GM04503 (cell line): ENCODE data around the gene CHD8.
A peak's percentile ranks its signal among the peaks of the same experiment; 100 is the strongest.
"Not testable (repeated sequence)": the region's sequence is repeated elsewhere in the genome, so short reads cannot be mapped to it uniquely, and the experiment has no call there.

Source experiments
- DNase-seq: peaks from one replicate; pipeline ENCODE4 v3.0.0-alpha.2; 2012; ENCODE audit warnings: low read depth

Gene CHD8

GRCh38 chr14:21372814-21373213 is 83.1 kb downstream of the CHD8 start:
- not testable (repeated sequence) for DNase-seq

DNA sequence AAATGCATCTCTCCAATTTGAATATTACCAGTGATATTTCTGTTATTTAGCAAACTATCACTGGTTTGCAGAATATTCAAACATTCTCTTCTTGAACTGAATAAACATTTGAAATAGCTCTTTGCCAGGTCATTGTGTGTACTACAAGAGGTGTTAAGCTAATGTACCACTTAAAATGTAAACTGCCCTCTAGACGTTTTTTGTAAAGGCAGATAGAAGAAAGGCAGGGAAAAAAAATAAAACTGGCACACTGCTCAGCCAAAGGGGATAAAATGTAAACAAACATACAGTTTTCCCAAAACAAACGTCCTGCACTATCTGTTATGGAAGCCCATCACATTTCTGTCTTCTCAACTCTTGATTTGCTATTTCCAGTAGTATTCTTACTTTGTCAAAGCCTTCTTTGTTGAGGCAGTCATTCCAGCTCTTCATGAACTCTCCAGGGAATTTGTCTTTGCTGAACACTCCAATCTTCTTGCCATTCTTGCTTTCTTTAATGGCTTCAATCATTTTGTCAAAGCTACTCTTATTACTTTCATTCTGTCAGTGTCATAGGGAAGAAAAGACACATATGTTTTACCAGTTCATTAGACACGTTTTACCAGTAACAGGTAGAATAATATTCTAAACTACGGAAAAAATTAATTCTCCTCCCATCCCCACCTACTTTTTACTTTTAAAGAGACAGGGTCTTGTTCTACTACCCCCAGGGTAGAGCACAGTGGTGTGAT is 85.8 kb downstream of the CHD8 start:
- no peak for DNase-seq

DNA sequence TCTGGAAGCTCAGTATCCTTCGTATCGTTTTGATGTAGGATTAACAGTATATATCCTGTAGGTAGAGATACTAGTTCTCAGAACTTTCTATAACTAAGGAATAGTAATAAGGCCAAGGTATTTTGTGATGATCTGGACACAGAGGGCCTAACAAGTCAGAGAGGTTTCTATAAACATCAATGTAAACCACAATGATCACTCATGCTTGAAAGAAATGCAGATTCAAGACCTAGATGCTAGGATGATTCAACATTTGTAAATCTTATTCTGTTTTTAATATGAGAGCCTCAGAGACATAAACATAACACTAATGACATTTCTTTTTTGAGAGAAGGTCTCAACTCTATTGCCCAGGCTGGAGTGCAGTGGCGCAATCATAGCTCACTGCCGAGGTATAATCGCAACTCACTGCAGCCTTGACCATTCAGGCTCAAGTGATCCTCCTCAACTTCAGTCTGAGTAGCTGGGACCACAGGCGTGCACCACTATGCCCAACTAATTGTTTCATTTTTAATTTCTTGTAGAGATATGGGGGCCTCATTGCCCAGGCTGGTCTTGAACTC is 88.3 kb downstream of the CHD8 start:
- no peak for DNase-seq

- DNase-seq = no peak
Measured at GRCh38 chr14:21356511-21356910, 99.4 kb downstream of the CHD8 start.

- no peak for DNase-seq
Measured at GRCh38 chr14:21352587-21352986, 103.3 kb downstream of the CHD8 start.

DNA sequence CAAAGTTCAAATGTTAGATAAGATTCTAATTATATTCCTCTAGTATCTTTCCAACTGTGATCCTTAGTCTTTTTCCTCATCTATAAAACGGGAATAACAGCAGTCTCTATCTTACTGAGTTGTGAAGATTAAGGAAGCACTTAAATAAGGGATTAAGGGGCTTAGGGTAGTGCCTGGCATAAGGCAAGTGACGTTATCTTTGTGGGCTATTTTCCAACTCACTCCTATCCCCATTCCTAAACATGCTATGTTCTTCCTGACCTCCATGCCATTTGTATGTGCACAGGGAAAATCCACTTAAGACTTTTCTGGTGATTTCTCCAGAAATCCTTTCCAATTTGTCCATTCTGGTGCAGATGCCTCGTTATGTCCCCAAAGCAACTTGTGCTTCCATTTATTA is 105.4 kb downstream of the CHD8 start:
- DNase-seq = no peak

DNA sequence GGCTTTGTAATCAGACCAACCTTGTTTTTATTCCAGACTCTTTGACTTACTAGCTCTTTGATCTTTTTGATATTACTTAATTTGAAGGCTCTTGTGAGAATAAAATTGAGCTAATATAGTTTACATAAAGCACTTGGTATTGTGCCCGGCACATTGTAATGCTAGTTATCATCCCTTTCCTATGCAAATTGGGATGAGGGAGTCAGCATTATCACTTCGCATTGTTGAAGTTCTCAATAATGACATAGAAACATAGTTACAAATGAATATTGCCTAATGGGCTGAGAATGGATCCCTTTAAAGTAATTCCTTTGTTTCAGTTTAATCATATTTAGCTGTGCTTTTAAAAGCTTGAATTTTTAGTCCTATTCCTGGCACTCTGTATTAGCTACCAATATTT is 108.7 kb downstream of the CHD8 start:
- no peak for DNase-seq

DNA sequence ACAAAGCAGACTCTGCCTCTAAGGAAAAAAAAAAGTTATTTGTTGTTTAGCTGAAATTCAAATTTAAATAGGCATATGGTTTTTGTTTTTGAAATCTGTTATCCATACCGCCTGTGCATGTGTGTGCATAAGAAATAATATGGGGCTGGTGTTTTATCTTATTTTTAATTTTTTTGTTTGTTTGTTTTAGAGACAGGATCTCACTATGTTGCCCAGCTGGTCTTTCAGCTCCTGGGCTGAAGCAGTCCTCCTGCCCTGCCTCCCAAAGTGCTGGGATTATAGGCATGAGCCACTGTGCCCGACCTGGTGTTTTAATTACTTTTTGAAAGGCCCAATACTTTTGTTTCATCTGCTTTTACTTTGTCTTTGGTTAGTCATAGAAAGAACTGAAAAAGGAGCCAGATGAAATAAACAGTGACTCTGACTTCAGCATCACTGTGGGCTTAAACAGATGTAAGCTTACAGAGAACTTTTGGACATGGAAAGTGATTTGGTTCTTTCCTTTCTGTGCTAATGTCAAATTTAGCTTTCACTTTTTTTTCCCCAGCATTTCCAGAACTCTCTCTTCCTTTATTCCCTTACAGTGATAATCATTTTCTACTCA is 109.3 kb downstream of the CHD8 start:
- DNase-seq = peak; percentile 14

- no peak for DNase-seq
Measured at GRCh38 chr14:21343035-21343794, 112.7 kb downstream of the CHD8 start.
